Naive thymus-derived CD8-positive, alpha-beta T cell (primary cell): Measurements from ENCODE around the gene KCNN1. TPM values are rescaled to one million over a fixed set of nuclear protein-coding genes. Genes with fewer than 3 reads are reported as not detected.
A peak's percentile ranks its signal among the peaks of the same experiment; 100 is the strongest.
"Not testable (repeated sequence)": the region's sequence is repeated elsewhere in the genome, so short reads cannot be mapped to it uniquely, and the experiment has no call there.

ENCODE experiments used
- ATAC-seq, 2 donors: fragments of 150-1000 bp; cut with Tn5 transposase in 1 of 2; sonication (Bioruptor Pico), chemical (Tn5 transposase) in 1 of 2; 1 replicate in 1 of 2; 2 replicates in 1 of 2; pipeline ENCODE4 v1.10.0; 2021; ENCODE audit warnings: mild to moderate bottlenecking in 2 of 2, moderate library complexity in 2 of 2
- POLR2A ChIA-PET: fragments of 350-600 bp; sonication (Branson Sonifier 250); formaldehyde crosslinking; loops from one replicate; lab custom pipeline; 2021; ENCODE audit warnings: antibody characterized with exemption; lab: Charles Lee
- DNase-seq, 10 donors: peaks; one replicate each; pipeline versions ENCODE4 v3.0.0 to v3.0.0-alpha.2; 2020 to 2022
- H3K27ac Mint-ChIP-seq, 10 donors: one replicate each; pipeline ENCODE4 v1.8.0; 2020 to 2022; ENCODE audit warnings: mild to moderate bottlenecking in 10 of 10, mixed read lengths in 10 of 10, moderate library complexity in 4 of 10, inconsistent platforms in 1 of 10
- H3K27me3 Mint-ChIP-seq, 5 donors: one replicate each; pipeline ENCODE4 v1.8.0; 2021 to 2022; ENCODE audit warnings: mixed read lengths in 5 of 5
- H3K36me3 Mint-ChIP-seq, 3 donors: one replicate each; pipeline ENCODE4 v1.8.0; 2020 to 2022; ENCODE audit warnings: mixed read lengths in 3 of 3, mild to moderate bottlenecking in 2 of 3, inconsistent platforms in 1 of 3
- H3K4me1 Mint-ChIP-seq, 4 donors: one replicate each; pipeline ENCODE4 v1.8.0; 2021 to 2022; ENCODE audit warnings: mixed read lengths in 4 of 4
- H3K4me3 Mint-ChIP-seq, 10 donors: one replicate each; pipeline ENCODE4 v1.8.0; 2020 to 2022; ENCODE audit warnings: mild to moderate bottlenecking in 10 of 10, mixed read lengths in 10 of 10, moderate library complexity in 6 of 10, inconsistent platforms in 1 of 10
- H3K9me3 Mint-ChIP-seq, 9 donors: one replicate each; pipeline ENCODE4 v1.8.0; 2020 to 2022; ENCODE audit warnings: mixed read lengths in 9 of 9, mild to moderate bottlenecking in 3 of 9, inconsistent platforms in 1 of 9, moderate library complexity in 1 of 9
- polyA plus RNA-seq, 3 donors: library from polyadenylated mRNA; unstranded; fragments of 300-500 nt; fragmentation: Illumina TruSeq; gene quantifications; one replicate each; pipeline ENCODE4 v1.2.3, GENCODE V29; 2021
- total RNA-seq, 8 experiments: library from RNA in 2 of 8; stranded (reverse) in 2 of 8; gene quantifications; one replicate each; pipeline ENCODE4 v1.2.3 and lab custom pipeline; 2021 to 2026

Gene KCNN1
- total RNA-seq (not detected), polyA plus RNA-seq (not detected), total RNA-seq (lab: John Stamatoyannopoulos, UW) (0 to 0.50 (median 0.07) reads per million in 6 experiments)

GRCh38 chr19:17966550-17967256 lies at the start of gene KCNN1:
KCNN1 (plus strand) TSS chr19:17967107; CDS start chr19:17973889, 6,782 bp downstream.
- H3K4me1 Mint-ChIP-seq: peaks cover 5 to 19% (median 10%) of the 10 kb centered on the region in 4 donors
- H3K27me3 Mint-ChIP-seq: peaks cover 10 to 62% (median 34%) of the 10 kb centered on the region in 5 donors
- peak within 1 kb of the TSS; percentile 55 to 86 (median 78) for H3K4me3 Mint-ChIP-seq
- DNase-seq: no peak
- H3K9me3 Mint-ChIP-seq: no peaks in the 10 kb centered on the region
- H3K36me3 Mint-ChIP-seq: peaks cover 0 to 2% (median 0%) of the 10 kb centered on the region in 3 donors
- H3K27ac Mint-ChIP-seq: peak within 1 kb of the TSS in 5 of 10 donors; percentile 31 to 85 (median 45)
- ATAC-seq: peak in 1 of 2 donors; percentile 44
- POLR2A ChIA-PET: interaction anchor here (0.7 to 1.6 kb wide), 2 partner anchors 11 to 34 kb away, joined by 4 to 10 read pairs; partner anchors contain the start of gene CCDC124

DNA sequence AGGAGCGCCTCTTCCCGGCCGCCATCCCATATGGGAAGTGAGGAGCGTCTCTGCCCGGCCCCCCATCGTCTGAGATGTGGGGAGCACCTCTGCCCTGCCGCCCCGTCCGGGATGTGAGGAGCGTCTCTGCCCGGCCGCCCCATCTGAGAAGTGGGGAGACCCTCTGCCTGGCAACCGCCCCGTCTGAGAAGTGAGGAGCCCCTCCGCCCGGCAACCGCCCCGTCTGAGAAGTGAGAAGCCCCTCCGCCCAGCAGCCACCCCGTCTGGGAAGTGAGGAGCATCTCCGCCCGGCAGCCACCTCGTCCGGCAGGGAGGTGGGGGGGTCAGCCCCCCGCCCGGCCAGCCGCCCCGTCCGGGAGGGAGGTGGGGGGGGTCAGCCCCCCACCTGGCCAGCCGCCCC lies 48.8 kb upstream of the KCNN1 start:
- H3K27ac Mint-ChIP-seq: not testable (repeated sequence)

GRCh38 chr19:17919122-17919521 lies 47.8 kb upstream of the KCNN1 start:
- H3K27me3 Mint-ChIP-seq, ATAC-seq, POLR2A ChIA-PET, H3K4me3 Mint-ChIP-seq, H3K27ac Mint-ChIP-seq, H3K4me1 Mint-ChIP-seq, DNase-seq, H3K36me3 Mint-ChIP-seq, H3K9me3 Mint-ChIP-seq: not testable (repeated sequence)

More for the DNA sequence above, 48.8 kb upstream of the KCNN1 start:
- DNase-seq, H3K4me1 Mint-ChIP-seq, H3K36me3 Mint-ChIP-seq, POLR2A ChIA-PET, H3K27me3 Mint-ChIP-seq, ATAC-seq, H3K4me3 Mint-ChIP-seq: not testable (repeated sequence)
- peaks cover 0 to 10% (median 0%) of the 10 kb centered on the region in 9 donors for H3K9me3 Mint-ChIP-seq

- no peak for ATAC-seq
- Mint-ChIP-seq H3K27me3 (peaks cover 0 to 4% (median 0%) of the 10 kb centered on the region in 5 donors), H3K27ac (no peak overlapping the region), H3K4me3 (no peak overlapping the region), H3K9me3 (peaks cover 0 to 2% (median 0%) of the 10 kb centered on the region in 9 donors), H3K4me1 (no peaks in the 10 kb centered on the region), H3K36me3 (no peaks in the 10 kb centered on the region)
- POLR2A ChIA-PET: interaction anchor here (0.6 kb wide), 1 partner anchor 498 kb away, joined by 4 read pairs; no protein-coding TSS in a partner anchor
- no peak for DNase-seq
Observed at GRCh38 chr19:17920527-17920926, 46.4 kb upstream of the KCNN1 start.

DNA sequence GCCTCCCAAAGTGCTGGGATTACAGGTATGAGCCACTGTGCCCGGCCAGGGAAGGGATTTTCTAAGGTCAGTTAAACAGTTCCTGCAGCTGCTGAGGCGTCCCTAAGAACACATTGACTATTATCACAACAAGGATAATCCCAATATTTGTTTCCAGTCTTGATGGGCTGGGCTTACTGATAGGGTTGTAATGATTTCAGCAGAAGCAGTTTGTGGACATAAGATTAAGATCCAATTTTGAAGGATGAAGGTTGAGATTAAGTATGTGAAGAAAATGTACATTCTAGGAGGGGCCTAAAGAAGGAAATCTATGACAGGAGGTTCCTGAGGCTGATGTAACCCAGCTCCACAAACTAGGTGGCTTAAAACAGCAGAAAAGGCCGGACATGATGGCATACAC lies 44.8 kb upstream of the KCNN1 start:
- DNase-seq: peak in 1 of 10 donors; percentile 21
- POLR2A ChIA-PET: no interaction called here
- no peak overlapping the region for H3K4me3 Mint-ChIP-seq
- H3K27ac Mint-ChIP-seq: no peak overlapping the region
- no peak for ATAC-seq
- no peaks in the 10 kb centered on the region for H3K4me1 Mint-ChIP-seq
- no peaks in the 10 kb centered on the region for H3K9me3 Mint-ChIP-seq
- no peaks in the 10 kb centered on the region for H3K36me3 Mint-ChIP-seq
- peaks cover 0 to 4% (median 2%) of the 10 kb centered on the region in 5 donors for H3K27me3 Mint-ChIP-seq

DNA sequence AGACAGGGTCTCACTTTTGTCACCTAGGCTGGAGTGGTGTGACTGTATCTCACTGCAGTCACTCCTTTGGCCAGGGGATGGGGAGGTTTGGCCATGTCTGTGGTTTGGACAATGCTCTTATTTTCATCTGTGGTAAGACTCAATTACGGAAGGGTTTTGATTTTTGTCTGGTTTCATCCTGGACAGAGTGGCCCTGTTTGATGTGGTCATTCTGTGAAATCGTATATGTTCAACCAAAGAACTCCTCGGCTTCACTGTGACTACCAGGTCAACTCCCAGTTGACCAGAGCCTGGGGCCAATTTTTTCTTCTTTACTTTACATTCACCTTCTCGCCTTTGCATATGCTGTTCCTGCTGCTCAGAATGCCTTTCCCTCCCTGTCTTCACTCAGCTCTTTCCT lies 40.9 kb upstream of the KCNN1 start:
- no peaks in the 10 kb centered on the region for H3K36me3 Mint-ChIP-seq
- POLR2A ChIA-PET: no interaction called here
- H3K4me3 Mint-ChIP-seq: no peak overlapping the region
- no peak overlapping the region for H3K27ac Mint-ChIP-seq
- ATAC-seq (no peak), DNase-seq (no peak)
- H3K9me3 Mint-ChIP-seq: no peaks in the 10 kb centered on the region
- no peaks in the 10 kb centered on the region for H3K4me1 Mint-ChIP-seq
- peaks cover 0 to 4% (median 2%) of the 10 kb centered on the region in 5 donors for H3K27me3 Mint-ChIP-seq

DNA sequence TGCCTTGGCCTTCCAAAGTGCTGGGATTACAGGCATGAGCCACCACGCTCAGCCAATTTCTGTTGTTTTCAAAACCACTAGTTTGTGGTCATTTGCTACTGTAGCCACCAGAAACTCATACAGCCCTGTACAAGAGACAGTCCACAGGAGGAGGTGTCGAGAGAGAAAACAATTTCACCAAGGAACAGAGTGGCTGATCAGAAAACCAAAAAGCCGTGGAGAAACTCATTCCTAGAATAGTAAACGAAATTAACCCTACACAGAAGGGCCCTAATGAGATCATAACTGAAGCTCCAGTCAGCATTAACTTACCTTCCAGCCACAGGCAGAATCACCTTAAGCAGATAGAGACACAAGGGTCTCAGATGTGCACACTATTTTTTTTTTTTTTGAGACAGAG lies 37.9 kb upstream of the KCNN1 start:
- POLR2A ChIA-PET: interaction anchor here (8.5 kb wide), 1 partner anchor 71 kb away, joined by 292 read pairs; the partner anchor contains the start of gene RPL18A

GRCh38 chr19:17931532-17932191 lies 35.2 kb upstream of the KCNN1 start:
- DNase-seq (no peak), ATAC-seq (no peak)
- Mint-ChIP-seq H3K27me3 (peaks cover 0 to 3% (median 2%) of the 10 kb centered on the region in 5 donors), H3K4me3 (peak overlapping the region; percentile 41 to 97 (median 78)), H3K9me3 (no peaks in the 10 kb centered on the region), H3K36me3 (peaks cover 0 to 2% (median 0%) of the 10 kb centered on the region in 3 donors), H3K4me1 (peaks cover 6 to 29% (median 22%) of the 10 kb centered on the region in 4 donors), H3K27ac (peak overlapping the region in 7 of 10 donors; percentile 46 to 80 (median 70))
- POLR2A ChIA-PET: interaction anchor here (1.0 to 8.5 kb wide), 12 partner anchors 15 to 640 kb away, joined by 3 to 292 read pairs (median 6); partner anchors contain the start of genes KCNN1, RPL18A, SLC5A5 and SSBP4

More for the DNA sequence above, 37.9 kb upstream of the KCNN1 start:
- DNase-seq (no peak), ATAC-seq (no peak)
- Mint-ChIP-seq H3K36me3 (no peaks in the 10 kb centered on the region), H3K27ac (no peak overlapping the region), H3K27me3 (peaks cover 0 to 4% (median 2%) of the 10 kb centered on the region in 5 donors), H3K4me3 (no peak overlapping the region), H3K4me1 (peaks cover 6 to 24% (median 18%) of the 10 kb centered on the region in 4 donors), H3K9me3 (no peaks in the 10 kb centered on the region)

GRCh38 chr19:17932485-17933338 lies 34.2 kb upstream of the KCNN1 start, which contains the start of gene CCDC124:
CCDC124 (plus strand) TSS chr19:17933015; CDS start chr19:17936421, 3,406 bp downstream.
- DNase-seq: peak; percentile 87 to 96 (median 91)
- peak; percentile 97 for ATAC-seq
- H3K27me3 Mint-ChIP-seq: peaks cover 0 to 3% (median 0%) of the 10 kb centered on the region in 5 donors
- peak within 1 kb of the TSS; percentile 86 to 97 (median 93) for H3K4me3 Mint-ChIP-seq
- H3K4me1 Mint-ChIP-seq: peaks cover 6 to 29% (median 23%) of the 10 kb centered on the region in 4 donors
- no peaks in the 10 kb centered on the region for H3K9me3 Mint-ChIP-seq
- H3K36me3 Mint-ChIP-seq: peaks cover 0 to 2% (median 0%) of the 10 kb centered on the region in 3 donors
- peak within 1 kb of the TSS; percentile 85 to 99 (median 97) for H3K27ac Mint-ChIP-seq
- POLR2A ChIA-PET: interaction anchor here (0.5 to 8.5 kb wide), 32 partner anchors 10 to 522 kb away, joined by 3 to 292 read pairs (median 4); partner anchors contain the start of genes ARRDC2, FCHO1, IL12RB1 and JAK3

DNA sequence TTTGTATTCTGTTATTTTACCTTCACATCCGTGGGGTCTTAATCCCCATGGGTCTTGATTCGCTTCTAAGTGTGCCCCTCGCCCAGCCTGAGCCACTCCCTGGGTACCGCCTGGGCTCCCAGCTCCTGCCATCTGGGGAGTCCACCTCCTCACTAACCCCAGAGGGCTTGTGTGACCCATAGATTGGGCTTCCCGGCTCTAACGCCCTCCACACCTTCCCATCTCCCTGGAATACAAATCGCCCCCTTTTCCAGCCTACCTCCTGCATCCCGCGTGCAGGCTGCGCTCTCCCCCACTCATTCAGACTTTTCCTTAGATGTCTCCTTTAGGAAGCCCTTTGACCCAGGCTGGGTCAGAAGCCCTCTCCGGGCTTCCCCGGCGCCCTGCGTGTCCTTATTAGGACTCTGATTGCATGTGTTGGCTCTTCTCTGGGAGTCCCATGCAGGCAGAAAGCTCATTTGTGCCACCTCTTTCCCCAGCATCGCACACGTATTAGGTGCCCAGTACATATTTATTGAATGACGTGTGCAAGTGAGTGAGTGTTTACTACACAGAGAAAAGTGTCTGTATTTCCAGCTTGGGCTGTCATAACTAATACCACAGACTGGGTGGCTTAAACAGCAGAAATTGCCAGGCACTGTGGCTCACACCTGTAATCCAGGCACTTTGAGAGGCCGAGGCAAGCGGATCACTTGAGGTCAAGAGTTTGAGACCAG lies 33.3 kb upstream of the KCNN1 start:
- no peaks in the 10 kb centered on the region for H3K9me3 Mint-ChIP-seq
- peak overlapping the region; percentile 37 to 99 (median 97) for H3K27ac Mint-ChIP-seq
- peaks cover 0 to 6% (median 0%) of the 10 kb centered on the region in 3 donors for H3K36me3 Mint-ChIP-seq
- no peak for ATAC-seq
- H3K27me3 Mint-ChIP-seq: peaks cover 0 to 3% (median 0%) of the 10 kb centered on the region in 5 donors
- peaks cover 6 to 32% (median 23%) of the 10 kb centered on the region in 4 donors for H3K4me1 Mint-ChIP-seq
- POLR2A ChIA-PET: interaction anchor here (0.6 to 8.5 kb wide), 27 partner anchors 9 to 485 kb away, joined by 3 to 292 read pairs (median 5); partner anchors contain the start of genes ARRDC2, IL12RB1, JAK3 and RAB3A
- peak overlapping the region; percentile 86 to 97 (median 93) for H3K4me3 Mint-ChIP-seq
- no peak for DNase-seq

GRCh38 chr19:17936379-17936778 lies 30.5 kb upstream of the KCNN1 start:
- Mint-ChIP-seq H3K4me1 (peaks cover 6 to 32% (median 23%) of the 10 kb centered on the region in 4 donors), H3K4me3 (no peak overlapping the region), H3K9me3 (no peaks in the 10 kb centered on the region), H3K36me3 (peaks cover 0 to 16% (median 0%) of the 10 kb centered on the region in 3 donors), H3K27me3 (no peaks in the 10 kb centered on the region), H3K27ac (no peak overlapping the region)
- POLR2A ChIA-PET: interaction anchor here (0.6 to 8.5 kb wide), 3 partner anchors 60 to 78 kb away, joined by 3 to 292 read pairs (median 37); partner anchors contain the start of gene RPL18A
- DNase-seq (no peak), ATAC-seq (no peak)
